OCI-LY7 (cell line): ENCODE measurements around the gene CDK19. TPM values are rescaled to one million over a fixed set of nuclear protein-coding genes. Genes with fewer than 3 reads are reported as not detected.
"Not testable (repeated sequence)": the region's sequence is repeated elsewhere in the genome, so short reads cannot be mapped to it uniquely, and the experiment has no call there.

Experiments used
- BruUV-seq: library from RNA; stranded (reverse); fragments of 400-500 nt; replicated peaks from 2 replicates; lab custom pipeline; 2021; lab: Mats Ljungman, UMichigan
- CTCF ChIA-PET: fragments of 300-600 bp; sonication (Branson Sonifier 250); formaldehyde crosslinking; loops from one replicate; lab custom pipeline; 2022; ENCODE audit warnings: antibody characterized with exemption; ENCODE audit not compliant: unreplicated experiment; lab: Charles Lee
- POLR2A ChIA-PET: fragments of 300-600 bp; sonication (Branson Sonifier 250); formaldehyde crosslinking; loops from one replicate; lab custom pipeline; 2022; ENCODE audit warnings: antibody characterized with exemption; lab: Charles Lee
- DNase-seq: peaks from one replicate; pipeline ENCODE4 v3.0.0-alpha.2; 2015; ENCODE audit warnings: low spot score
- H2AFZ ChIP-seq: fragments of 200-600 bp; sonication (generic), shearing (Covaris generic); 2 replicates; pipeline ENCODE4 v1.6.1; 2014; ENCODE audit warnings: mild to moderate bottlenecking, antibody characterized with exemption, low read length, moderate library complexity
- H3K27ac ChIP-seq: fragments of 200-600 bp; sonication (generic); 2 replicates; pipeline ENCODE4 v1.5.1; 2014; ENCODE audit warnings: mixed run types, low read depth, mild to moderate bottlenecking, moderate library complexity, low read length, inconsistent platforms; ENCODE audit not compliant: poor library complexity, severe bottlenecking
- H3K36me3 ChIP-seq: fragments of 200-600 bp; sonication (generic); 2 replicates; pipeline ENCODE4 v1.6.1; 2014; ENCODE audit warnings: mild to moderate bottlenecking, antibody characterized with exemption, low read length, moderate library complexity, mixed read lengths; ENCODE audit not compliant: insufficient read depth
- H3K4me1 ChIP-seq: fragments of 200-600 bp; sonication (generic); 2 replicates; pipeline ENCODE4 v1.5.1; 2014; ENCODE audit warnings: mild to moderate bottlenecking, low read length; ENCODE audit not compliant: insufficient read depth, poor library complexity, severe bottlenecking
- H3K4me2 ChIP-seq: fragments of 200-600 bp; sonication (generic); 2 replicates; pipeline ENCODE4 v1.6.1; 2014; ENCODE audit warnings: mild to moderate bottlenecking, low read length
- H3K4me3 ChIP-seq: fragments of 200-600 bp; sonication (generic); 2 replicates; pipeline ENCODE4 v1.5.1; 2014; ENCODE audit warnings: mild to moderate bottlenecking, low read depth, low read length; ENCODE audit not compliant: poor library complexity, severe bottlenecking
- H3K79me2 ChIP-seq: fragments of 200-600 bp; sonication (generic); 2 replicates; pipeline ENCODE4 v1.6.1; 2016; ENCODE audit warnings: low read depth, mild to moderate bottlenecking, low read length, moderate library complexity, mixed read lengths; ENCODE audit not compliant: insufficient read depth
- H3K9me2 ChIP-seq: fragments of 200-600 bp; sonication (generic); 2 replicates; pipeline ENCODE4 v1.6.1; 2016; ENCODE audit warnings: mild to moderate bottlenecking, low read length, mixed read lengths; ENCODE audit not compliant: insufficient read depth
- H3K9me3 ChIP-seq: fragments of 200-600 bp; sonication (generic); 2 replicates; pipeline ENCODE4 v1.6.1; 2014; ENCODE audit warnings: mild to moderate bottlenecking, mixed run types, low read length, mixed read lengths
- H4K20me1 ChIP-seq: fragments of 200-600 bp; sonication (generic); 2 replicates; pipeline ENCODE4 v1.6.1; 2014; ENCODE audit warnings: mild to moderate bottlenecking, antibody characterized with exemption, low read length, moderate library complexity, mixed read lengths; ENCODE audit not compliant: insufficient read depth
- EZH2phosphoT487 ChIP-seq: fragments of 200-600 bp; sonication (generic); IDR thresholded peaks from 2 replicates; pipeline ENCODE4 v1.6.1; 2018; ENCODE audit warnings: low read depth, borderline replicate concordance, mild to moderate bottlenecking, mixed run types, antibody characterized with exemption, low read length, moderate library complexity, mixed read lengths
- intact Hi-C: fragments of 100-400 bp; cut with micrococcal nuclease; formaldehyde crosslinking; loops from one replicate; pipeline ENCODE4 v1.10.0; 2022; ENCODE audit not compliant: unreplicated experiment
- total RNA-seq, 2 experiments: library from RNA; depleted of rRNA in 1 of 2; stranded (reverse); fragments of >200 nt in 1 of 2; shearing (Covaris generic) in 1 of 2; gene quantifications; 2 replicates each; pipeline ENCODE4 v1.2.3, GENCODE V29; 2014 to 2022
- TF ChIP-seq, protein P1 (sequence below): fragments of 200-600 bp; sonication (generic); conservative IDR thresholded peaks from 2 replicates; pipeline ENCODE4 v1.5.1; 2014; ENCODE audit warnings: mild to moderate bottlenecking, antibody characterized with exemption, low read length, moderate library complexity, mixed read lengths

The CDK19 gene
- total RNA-seq, 2 experiments from 2014 or later, result 15.4 to 35.6 TPM

DNA sequence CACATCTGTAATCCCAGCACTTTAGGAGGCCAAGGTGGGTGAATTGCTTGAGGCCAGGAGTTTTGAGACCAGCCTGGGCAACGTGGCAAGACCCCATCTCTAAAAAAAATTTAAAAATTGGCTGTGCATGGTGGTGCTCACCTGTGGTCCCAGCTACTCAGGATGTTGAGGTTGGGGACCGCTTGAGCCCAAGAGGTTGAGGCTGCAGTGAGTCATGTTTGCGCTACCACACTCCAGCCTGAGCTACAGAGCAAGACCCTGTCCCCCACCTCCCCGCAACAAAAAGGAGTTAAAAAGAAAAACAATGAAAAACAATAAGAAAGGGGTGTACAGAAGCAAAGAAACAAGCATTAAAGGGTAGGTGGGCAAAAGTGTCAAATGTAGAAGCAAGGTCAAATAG is 57.3 kb downstream of the CDK19 start:
- no peaks in the 10 kb centered on the region for H3K9me3 ChIP-seq

DNA sequence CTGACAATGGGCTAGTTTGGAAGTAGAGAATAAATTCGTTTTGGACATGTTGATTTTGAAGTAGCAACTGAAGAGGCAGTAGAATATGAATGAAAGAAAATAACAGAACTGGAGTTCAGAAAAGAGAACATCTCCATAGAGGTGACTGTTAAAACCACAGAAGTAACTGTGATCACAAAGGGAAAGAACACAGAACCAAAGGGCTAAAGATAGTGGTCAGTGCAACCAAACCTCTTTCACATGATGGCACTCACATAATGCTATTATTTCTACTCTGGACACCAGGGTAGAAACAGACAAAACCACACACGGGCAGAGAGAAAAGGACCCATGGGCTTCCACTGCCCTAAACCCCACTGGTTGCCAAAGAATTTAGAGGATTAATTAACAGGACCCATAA is 58.5 kb downstream of the CDK19 start:
- ChIA-PET CTCF (no interaction called here), POLR2A (interaction anchor here (0.8 kb wide), 1 partner anchor 94 kb away, joined by 3 read pairs; no protein-coding TSS in a partner anchor)
- no peaks in the 10 kb centered on the region for H3K9me2 ChIP-seq
- intact Hi-C loops, result no loop called here
- peaks cover 6% of the 10 kb centered on the region for H3K4me1 ChIP-seq
- no peak overlapping the region for H3K4me3 ChIP-seq
- H4K20me1 ChIP-seq, result no peaks in the 10 kb centered on the region
- no peaks in the 10 kb centered on the region for H3K9me3 ChIP-seq
- no peak for DNase-seq
- H3K27ac ChIP-seq, result no peak overlapping the region
- TF ChIP-seq, protein P1, sequence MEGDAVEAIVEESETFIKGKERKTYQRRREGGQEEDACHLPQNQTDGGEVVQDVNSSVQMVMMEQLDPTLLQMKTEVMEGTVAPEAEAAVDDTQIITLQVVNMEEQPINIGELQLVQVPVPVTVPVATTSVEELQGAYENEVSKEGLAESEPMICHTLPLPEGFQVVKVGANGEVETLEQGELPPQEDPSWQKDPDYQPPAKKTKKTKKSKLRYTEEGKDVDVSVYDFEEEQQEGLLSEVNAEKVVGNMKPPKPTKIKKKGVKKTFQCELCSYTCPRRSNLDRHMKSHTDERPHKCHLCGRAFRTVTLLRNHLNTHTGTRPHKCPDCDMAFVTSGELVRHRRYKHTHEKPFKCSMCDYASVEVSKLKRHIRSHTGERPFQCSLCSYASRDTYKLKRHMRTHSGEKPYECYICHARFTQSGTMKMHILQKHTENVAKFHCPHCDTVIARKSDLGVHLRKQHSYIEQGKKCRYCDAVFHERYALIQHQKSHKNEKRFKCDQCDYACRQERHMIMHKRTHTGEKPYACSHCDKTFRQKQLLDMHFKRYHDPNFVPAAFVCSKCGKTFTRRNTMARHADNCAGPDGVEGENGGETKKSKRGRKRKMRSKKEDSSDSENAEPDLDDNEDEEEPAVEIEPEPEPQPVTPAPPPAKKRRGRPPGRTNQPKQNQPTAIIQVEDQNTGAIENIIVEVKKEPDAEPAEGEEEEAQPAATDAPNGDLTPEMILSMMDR, result no peak
- TF ChIP-seq EZH2phosphoT487, result no peak
- H3K4me2 ChIP-seq, result no peak overlapping the region
- H2AFZ ChIP-seq, result no peak overlapping the region
- H3K79me2 ChIP-seq, result no peaks in the 10 kb centered on the region; the same call in 1 of the 2 replicates
- no peaks in the 10 kb centered on the region for H3K36me3 ChIP-seq
- no TSS peak for BruUV-seq

More for the DNA sequence above, 57.3 kb downstream of the CDK19 start:
- no peak overlapping the region for H2AFZ ChIP-seq
- CTCF ChIA-PET, result no interaction called here
- no peaks in the 10 kb centered on the region for H3K36me3 ChIP-seq
- POLR2A ChIA-PET, result interaction anchor here (0.8 kb wide), 1 partner anchor 92 kb away, joined by 3 read pairs; no protein-coding TSS in a partner anchor
- peaks cover 6% of the 10 kb centered on the region for H3K4me1 ChIP-seq
- H4K20me1 ChIP-seq, result no peaks in the 10 kb centered on the region
- no peak for DNase-seq
- TF ChIP-seq EZH2phosphoT487, result no peak
- TF ChIP-seq, protein P1, result no peak
- H3K9me2 ChIP-seq, result no peaks in the 10 kb centered on the region
- no peaks in the 10 kb centered on the region; the same call in 1 of the 2 replicates for H3K79me2 ChIP-seq
- intact Hi-C loops, result no loop called here
- no peak overlapping the region for H3K27ac ChIP-seq
- no peak overlapping the region for H3K4me2 ChIP-seq
- no peak overlapping the region for H3K4me3 ChIP-seq
- BruUV-seq, result no TSS peak

DNA sequence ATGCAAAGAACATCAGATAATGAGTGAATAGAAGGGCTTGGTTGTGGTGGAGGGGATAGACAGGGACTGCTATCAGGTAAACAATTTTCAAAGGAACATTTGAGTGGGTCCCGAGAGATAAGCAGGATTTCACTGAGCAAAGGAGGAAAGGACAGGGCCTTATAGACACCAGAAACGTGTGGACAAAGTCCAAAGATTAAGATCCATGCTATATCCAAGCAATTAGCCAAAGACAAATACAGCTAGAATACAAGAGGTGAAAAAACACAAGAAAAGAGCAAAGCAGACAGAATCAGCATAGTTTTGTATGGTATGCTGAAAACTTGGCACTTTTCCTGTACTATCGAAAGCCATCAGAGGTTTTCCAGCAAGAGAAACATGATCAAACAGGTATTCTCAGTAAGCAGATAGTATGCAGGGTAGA is 59.8 kb downstream of the CDK19 start:
- TF ChIP-seq EZH2phosphoT487, result no peak
- TF ChIP-seq, protein P1, result no peak
- no peak overlapping the region for H3K4me3 ChIP-seq
- H3K9me2 ChIP-seq, result no peaks in the 10 kb centered on the region
- H3K36me3 ChIP-seq, result no peaks in the 10 kb centered on the region
- H3K9me3 ChIP-seq, result no peaks in the 10 kb centered on the region
- ChIA-PET POLR2A (interaction anchor here (0.7 kb wide), 1 partner anchor 37 kb away, joined by 3 read pairs; no protein-coding TSS in a partner anchor), CTCF (no interaction called here)
- H4K20me1 ChIP-seq, result no peaks in the 10 kb centered on the region
- H3K27ac ChIP-seq, result no peak overlapping the region
- H2AFZ ChIP-seq, result no peak overlapping the region
- H3K4me2 ChIP-seq, result no peak overlapping the region
- intact Hi-C loops, result no loop called here
- peaks cover 6% of the 10 kb centered on the region for H3K4me1 ChIP-seq
- no TSS peak for BruUV-seq
- H3K79me2 ChIP-seq, result no peaks in the 10 kb centered on the region; the same call in 1 of the 2 replicates
- DNase-seq, result no peak

DNA sequence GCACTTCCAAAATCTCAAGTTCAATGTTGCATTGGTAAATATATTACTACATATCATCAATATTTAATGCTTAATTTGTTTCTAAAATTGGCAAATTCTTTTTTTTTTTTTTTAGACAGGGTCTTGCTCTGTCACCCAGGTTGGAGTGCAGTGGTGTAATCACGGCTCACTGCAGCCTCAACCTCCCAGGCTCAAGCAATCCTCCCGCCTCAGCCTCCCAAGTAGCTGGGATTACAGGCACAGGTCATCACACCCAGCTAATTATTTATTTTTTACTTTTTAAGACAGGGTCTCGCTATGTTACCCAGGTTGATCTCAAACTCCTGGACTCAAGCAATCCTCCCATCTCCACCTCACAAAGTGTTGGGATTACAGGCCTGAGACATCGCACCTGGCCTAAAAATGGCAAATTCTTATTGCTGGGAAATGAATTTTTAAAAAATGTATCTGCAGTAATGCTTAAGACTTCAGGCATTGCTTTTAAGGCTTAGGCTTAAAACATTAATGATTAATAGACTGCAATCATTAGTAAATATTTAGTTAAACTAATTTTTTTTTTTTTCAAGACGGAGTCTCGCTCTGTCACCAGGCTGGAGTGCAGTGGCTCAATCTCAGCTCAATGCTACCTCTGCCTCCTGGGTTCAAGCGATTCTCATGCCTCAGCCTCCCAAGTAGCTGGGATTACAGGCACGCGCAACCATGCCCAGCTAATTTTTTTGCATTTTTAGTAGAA is 61.2 kb downstream of the CDK19 start:
- DNase-seq, intact Hi-C loops: not testable (repeated sequence)

More for the DNA sequence above, 61.2 kb downstream of the CDK19 start:
- BruUV-seq, H3K36me3 ChIP-seq, H3K4me1 ChIP-seq, H3K9me3 ChIP-seq, H2AFZ ChIP-seq, H3K9me2 ChIP-seq, H3K27ac ChIP-seq, H4K20me1 ChIP-seq, H3K4me3 ChIP-seq, H3K79me2 ChIP-seq, H3K4me2 ChIP-seq: not testable (repeated sequence)
- POLR2A ChIA-PET, result interaction anchor here (0.7 to 1.1 kb wide), 3 partner anchors 16 to 121 kb away, joined by 3 read pairs; no protein-coding TSS in a partner anchor
- CTCF ChIA-PET, result interaction anchor here (0.6 kb wide), 1 partner anchor 102 kb away, joined by 6 read pairs; no protein-coding TSS in a partner anchor
